Right atrium auricular region (tissue), 2 donors: ENCODE results near the gene NCOA7. TPM values are rescaled to one million over a fixed set of nuclear protein-coding genes. Genes with fewer than 3 reads are reported as not detected.

Experiments used
- DNase-seq: peaks from one replicate; pipeline ENCODE4 v3.0.0-alpha.2; 2019; ENCODE audit warnings: low spot score
- H3K27ac ChIP-seq, 2 donors: fragments of 200-600 bp; sonication (generic); 1 replicate in 1 of 2; 2 replicates in 1 of 2; pipeline ENCODE4 v1.5.1; 2016 to 2019
- H3K27me3 ChIP-seq, 2 donors: fragments of 200-600 bp; sonication (generic); one replicate each; pipeline versions ENCODE4 v1.5.1 to v1.6.0; 2017 to 2019
- H3K36me3 ChIP-seq: fragments of 200-600 bp; sonication (generic); one replicate; pipeline ENCODE4 v1.5.1; 2016
- H3K4me1 ChIP-seq, 2 donors: fragments of 200-600 bp; sonication (generic); one replicate each; pipeline versions ENCODE4 v1.5.1 to v1.6.0; 2017 to 2019
- H3K4me3 ChIP-seq, 2 donors: fragments of 200-600 bp; sonication (generic); 1 replicate in 1 of 2; 2 replicates in 1 of 2; pipeline ENCODE4 v1.5.1; 2017 to 2019; ENCODE audit warnings: mild to moderate bottlenecking in 1 of 2, moderate library complexity in 1 of 2
- H3K9me3 ChIP-seq, 2 donors: fragments of 200-600 bp; sonication (generic); one replicate each; pipeline ENCODE4 v1.5.1; 2019
- CTCF ChIP-seq, 2 donors: fragments of 200-600 bp; sonication (generic); IDR thresholded peaks; one replicate each; pipeline ENCODE4 v1.5.1; 2019; ENCODE audit warnings: antibody characterized with exemption in 2 of 2
- total RNA-seq, 2 donors: library from RNA; depleted of rRNA; stranded (reverse); fragments of >200 nt; gene quantifications; one replicate each; pipeline ENCODE4 v1.1.0, GENCODE V29; 2016

Gene NCOA7
- total RNA-seq, 2 donors from 2014 or later = 12.2 to 12.7 TPM

GRCh38 chr6:125953502-125953875 lies 162.7 kb downstream of the NCOA7 start:
- H3K36me3 ChIP-seq = no peaks in the 10 kb centered on the region
- H3K4me1 ChIP-seq = peaks cover 0 to 17% of the 10 kb centered on the region in 2 donors
- H3K27ac ChIP-seq = no peak overlapping the region
- DNase-seq = no peak
- no peaks in the 10 kb centered on the region for H3K9me3 ChIP-seq
- no peaks in the 10 kb centered on the region for H3K27me3 ChIP-seq
- TF ChIP-seq CTCF (IDR thresholded peaks at IDR 0.05) = no peak
- H3K4me3 ChIP-seq = no peak overlapping the region

GRCh38 chr6:125954735-125955339 lies 164.1 kb downstream of the NCOA7 start:
- no peak for TF ChIP-seq CTCF (IDR thresholded peaks at IDR 0.05)
- H3K27ac ChIP-seq = no peak overlapping the region
- no peak for DNase-seq
- no peak overlapping the region for H3K4me3 ChIP-seq
- no peaks in the 10 kb centered on the region for H3K36me3 ChIP-seq
- no peaks in the 10 kb centered on the region for H3K9me3 ChIP-seq
- no peaks in the 10 kb centered on the region for H3K27me3 ChIP-seq
- peaks cover 0 to 24% of the 10 kb centered on the region in 2 donors for H3K4me1 ChIP-seq

- peak overlapping the region; percentile 68 to 96 for H3K4me3 ChIP-seq
- no peak for DNase-seq
- no peaks in the 10 kb centered on the region for H3K9me3 ChIP-seq
- H3K4me1 ChIP-seq = peaks cover 0 to 24% of the 10 kb centered on the region in 2 donors
- TF ChIP-seq CTCF (IDR thresholded peaks at IDR 0.05) = no peak
- peak overlapping the region; percentile 93 to 95 for H3K27ac ChIP-seq
- H3K36me3 ChIP-seq = no peaks in the 10 kb centered on the region
- no peaks in the 10 kb centered on the region for H3K27me3 ChIP-seq
These were observed 165.2 kb downstream of the NCOA7 start for GRCh38 chr6:125955973-125956372.

- Histone ChIP-seq H3K4me3 (peak within 1 kb of the TSS; percentile 68 to 96), H3K36me3 (no peaks in the 10 kb centered on the region), H3K27me3 (no peaks in the 10 kb centered on the region), H3K4me1 (peaks cover 0 to 24% of the 10 kb centered on the region in 2 donors), H3K9me3 (no peaks in the 10 kb centered on the region), H3K27ac (peak within 1 kb of the TSS; percentile 93 to 95)
- DNase-seq = peak; percentile 99
- TF ChIP-seq CTCF (IDR thresholded peaks at IDR 0.05) = peak; percentile 91 to 97
These were observed 166.0 kb downstream of the NCOA7 start, which contains the start of gene HINT3 for GRCh38 chr6:125956506-125957390. TSS of gene HINT3 (plus strand) at chr6:125956770. CDS start at chr6:125956978, 208 bp downstream.

GRCh38 chr6:125957391-125957693 lies 166.6 kb downstream of the NCOA7 start:
- TF ChIP-seq CTCF (IDR thresholded peaks at IDR 0.05) = no peak
- Histone ChIP-seq H3K9me3 (no peaks in the 10 kb centered on the region), H3K4me1 (peaks cover 0 to 24% of the 10 kb centered on the region in 2 donors), H3K36me3 (no peaks in the 10 kb centered on the region), H3K27ac (peak overlapping the region; percentile 93 to 95), H3K27me3 (no peaks in the 10 kb centered on the region), H3K4me3 (peak overlapping the region; percentile 68 to 96)
- DNase-seq = no peak
